Astrocyte (in vitro differentiated cells and primary cell): ENCODE data around the gene WDR64.

Source experiments
- CTCF ChIP-seq: IDR thresholded peaks from 2 replicates; pipeline ENCODE4 v1.5.1; 2011; ENCODE audit warnings: low read depth, mild to moderate bottlenecking, inconsistent platforms, low read length, moderate library complexity; ENCODE audit not compliant: insufficient read depth
- EZH2 ChIP-seq: IDR thresholded peaks from 2 replicates; pipeline ENCODE4 v1.6.1; 2012; ENCODE audit warnings: mild to moderate bottlenecking, low read length, inconsistent platforms; ENCODE audit not compliant: insufficient read depth

GRCh38 chr1:241819340-241819866 lies 167.3 kb downstream of the WDR64 start:
- TF ChIP-seq CTCF (no peak), EZH2 (no peak)
